SH-SY5Y (cell line): Measurements from ENCODE around the gene TNIK.

Source experiments
- GATA2 ChIP-seq: IDR thresholded peaks from 2 replicates; pipeline ENCODE4 v1.6.1; 2011; ENCODE audit warnings: mild to moderate bottlenecking, low read depth, low read length
- GATA3 ChIP-seq: IDR thresholded peaks from 2 replicates; pipeline ENCODE4 v1.6.1; 2011; ENCODE audit warnings: low read depth, mild to moderate bottlenecking, low read length, moderate library complexity

- TF ChIP-seq GATA3 (no peak), GATA2 (no peak)
Measured at GRCh38 chr3:171289291-171289690, 170.9 kb downstream of the TNIK start.
